Transverse colon (tissue), 4 donors: ENCODE results near the gene C10orf105.

Source experiments
- CTCF ChIP-seq, 5 experiments: fragments of 200-600 bp in 3 of 5; fragments of 450-650 bp in 2 of 5; sonication (generic) in 3 of 5; IDR thresholded peaks; 1 replicate in 2 of 5; 2 replicates in 3 of 5; pipeline ENCODE4 v1.5.1; 2016 to 2017; ENCODE audit warnings: antibody characterized with exemption in 5 of 5, inconsistent platforms in 3 of 5, mild to moderate bottlenecking in 2 of 5, moderate library complexity in 1 of 5
- EP300 ChIP-seq: sonication (generic); formaldehyde crosslinking; IDR thresholded peaks from one replicate; pipeline ENCODE4 v1.6.1; 2017; ENCODE audit warnings: antibody characterized with exemption, low read depth
- POLR2A ChIP-seq: fragments of 450-650 bp; IDR thresholded peaks from one replicate; pipeline ENCODE4 v1.6.1; 2016; ENCODE audit warnings: antibody characterized with exemption, mild to moderate bottlenecking, moderate library complexity
- POLR2AphosphoS5 ChIP-seq, 3 donors: sonication (generic); formaldehyde crosslinking; IDR thresholded peaks; one replicate each; pipeline ENCODE4 v1.6.1; 2016; ENCODE audit warnings: antibody characterized with exemption in 3 of 3

DNA sequence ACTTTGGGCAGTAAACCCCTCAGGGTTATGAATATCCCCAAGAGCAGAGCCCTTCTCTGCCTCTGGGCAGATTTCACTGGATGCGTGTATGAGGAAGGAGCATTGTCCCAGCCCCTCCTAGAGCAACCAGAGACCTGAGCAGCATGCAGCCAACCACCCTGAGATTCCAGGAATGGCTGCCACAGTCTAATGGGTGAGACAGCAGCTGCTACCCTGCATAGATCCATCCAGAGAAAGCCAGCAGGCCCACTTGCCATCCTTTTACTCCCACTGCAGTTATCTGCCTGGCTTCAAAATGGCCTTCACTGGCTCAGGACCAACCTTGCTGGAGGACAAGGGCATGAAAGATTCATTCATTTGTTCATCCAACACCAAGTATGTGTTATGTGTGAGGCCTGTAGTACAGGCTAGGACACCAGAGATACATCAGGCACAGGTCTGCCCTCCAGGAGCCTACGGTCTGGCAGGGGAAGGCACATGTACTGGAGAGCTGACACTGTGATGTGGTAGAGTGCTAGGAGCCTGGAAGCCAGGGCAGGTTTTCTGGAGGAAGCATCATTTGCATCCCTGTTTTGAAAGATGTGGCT is 26.2 kb upstream of the C10orf105 start:
- TF ChIP-seq EP300: no peak
- no peak for TF ChIP-seq POLR2AphosphoS5 (IDR thresholded peaks at IDR 0.05)
- TF ChIP-seq CTCF (IDR thresholded peaks at IDR 0.05): no peak
- no peak for TF ChIP-seq POLR2A
